DOHH2 (cell line): ENCODE results near the gene PARP8.

Experiments
- H3F3A ChIP-seq: fragments of 200-600 bp; sonication (generic), shearing (Covaris generic); 2 replicates; pipeline ENCODE4 v1.6.0; 2016; ENCODE audit warnings: antibody characterized with exemption, mild to moderate bottlenecking; ENCODE audit not compliant: control insufficient read depth, insufficient read depth
- H3K27ac ChIP-seq: fragments of 200-600 bp; sonication (generic); 2 replicates; pipeline ENCODE4 v1.5.1; 2014; ENCODE audit warnings: low read depth, mild to moderate bottlenecking, low read length, moderate library complexity
- H3K27me3 ChIP-seq: fragments of 200-600 bp; sonication (generic); 2 replicates; pipeline ENCODE4 v1.6.1; 2014; ENCODE audit warnings: mild to moderate bottlenecking, low read length, mixed read lengths; ENCODE audit not compliant: control insufficient read depth
- H3K36me3 ChIP-seq: fragments of 200-600 bp; sonication (generic); 2 replicates; pipeline ENCODE4 v1.6.1; 2014; ENCODE audit warnings: mild to moderate bottlenecking, low read length, moderate library complexity, mixed read lengths; ENCODE audit not compliant: control insufficient read depth
- H3K4me1 ChIP-seq: fragments of 200-600 bp; sonication (generic); 2 replicates; pipeline ENCODE4 v1.6.1; 2014; ENCODE audit warnings: mild to moderate bottlenecking, low read length, mixed read lengths; ENCODE audit not compliant: control insufficient read depth
- H3K4me2 ChIP-seq: fragments of 200-600 bp; sonication (generic); 2 replicates; pipeline ENCODE4 v1.6.0; 2014; ENCODE audit warnings: mild to moderate bottlenecking, low read length, moderate library complexity
- H3K4me3 ChIP-seq: fragments of 200-600 bp; sonication (generic); 2 replicates; pipeline ENCODE4 v1.5.1; 2014; ENCODE audit warnings: mild to moderate bottlenecking, low read length, mixed read lengths
- H3K79me2 ChIP-seq: fragments of 200-600 bp; sonication (generic); 2 replicates; pipeline ENCODE4 v1.6.1; 2014; ENCODE audit warnings: mild to moderate bottlenecking, low read length, mixed read lengths; ENCODE audit not compliant: control insufficient read depth
- H3K9me2 ChIP-seq: fragments of 200-600 bp; sonication (generic); replicated peaks from 2 replicates; pipeline ENCODE4 v1.6.1; 2014; ENCODE audit warnings: mild to moderate bottlenecking, low read length, mixed read lengths; ENCODE audit not compliant: control insufficient read depth
- H3K9me3 ChIP-seq: fragments of 200-600 bp; sonication (generic); 2 replicates; pipeline ENCODE4 v1.6.1; 2014; ENCODE audit warnings: antibody characterized with exemption, low read length, mixed read lengths; ENCODE audit not compliant: control insufficient read depth, insufficient read depth
- H4K20me1 ChIP-seq: fragments of 200-600 bp; sonication (generic); 2 replicates; pipeline ENCODE4 v1.6.0; 2014; ENCODE audit warnings: low read depth, mild to moderate bottlenecking, antibody characterized with exemption, low read length, moderate library complexity; ENCODE audit not compliant: control insufficient read depth, insufficient read depth
- CTCF ChIP-seq: fragments of 200-600 bp; sonication (generic); IDR thresholded peaks from one replicate; pipeline ENCODE4 v1.5.1; 2014; ENCODE audit warnings: antibody characterized with exemption, mild to moderate bottlenecking, low read depth, low read length; ENCODE audit not compliant: poor library complexity, severe bottlenecking
- EZH2phosphoT487 ChIP-seq: fragments of 200-600 bp; sonication (generic); IDR thresholded peaks from 2 replicates; pipeline ENCODE4 v1.6.1; 2017; ENCODE audit warnings: borderline replicate concordance, mild to moderate bottlenecking, antibody characterized with exemption, low read length, moderate library complexity, mixed read lengths

PARP8 gene

GRCh38 chr5:50875002-50875344 is 208.5 kb downstream of the PARP8 start:
- Histone ChIP-seq H3K9me3 (no peaks in the 10 kb centered on the region), H3K4me1 (peaks cover 11% of the 10 kb centered on the region), H3K27me3 (no peaks in the 10 kb centered on the region)

GRCh38 chr5:50878470-50878869 is 212.0 kb downstream of the PARP8 start:
- H3K9me3 ChIP-seq = no peaks in the 10 kb centered on the region
- no peak overlapping the region for H3K27ac ChIP-seq
- H3K4me1 ChIP-seq = peaks cover 10% of the 10 kb centered on the region
- H3K4me3 ChIP-seq = no peak overlapping the region
- H3K4me2 ChIP-seq = no peak overlapping the region
- no peaks in the 10 kb centered on the region for H3K9me2 ChIP-seq
- no peaks in the 10 kb centered on the region for H3K79me2 ChIP-seq
- no peak for TF ChIP-seq CTCF
- no peak for TF ChIP-seq EZH2phosphoT487
- H3K36me3 ChIP-seq = no peaks in the 10 kb centered on the region
- H4K20me1 ChIP-seq = no peaks in the 10 kb centered on the region
- H3K27me3 ChIP-seq = no peaks in the 10 kb centered on the region
- no peaks in the 10 kb centered on the region for H3F3A ChIP-seq

More at GRCh38 chr5:50875002-50875344, 208.5 kb downstream of the PARP8 start:
- no peak overlapping the region for H3K4me3 ChIP-seq
- no peaks in the 10 kb centered on the region; the same call in 1 of the 2 replicates for H3K9me2 ChIP-seq
- no peak overlapping the region for H3K4me2 ChIP-seq
- no peaks in the 10 kb centered on the region for H3F3A ChIP-seq
- no peaks in the 10 kb centered on the region for H4K20me1 ChIP-seq
- no peaks in the 10 kb centered on the region for H3K36me3 ChIP-seq
- no peak overlapping the region for H3K27ac ChIP-seq
- TF ChIP-seq CTCF (no peak), EZH2phosphoT487 (no peak)
- no peaks in the 10 kb centered on the region for H3K79me2 ChIP-seq

- no peaks in the 10 kb centered on the region for H4K20me1 ChIP-seq
- no peak overlapping the region for H3K27ac ChIP-seq
- no peak overlapping the region for H3K4me2 ChIP-seq
- no peaks in the 10 kb centered on the region for H3K9me3 ChIP-seq
- no peaks in the 10 kb centered on the region for H3K9me2 ChIP-seq
- H3K79me2 ChIP-seq = no peaks in the 10 kb centered on the region
- H3K27me3 ChIP-seq = no peaks in the 10 kb centered on the region
- H3K4me1 ChIP-seq = no peaks in the 10 kb centered on the region
- TF ChIP-seq EZH2phosphoT487 = no peak
- TF ChIP-seq CTCF = no peak
- no peaks in the 10 kb centered on the region for H3K36me3 ChIP-seq
- H3K4me3 ChIP-seq = no peak overlapping the region
- H3F3A ChIP-seq = no peaks in the 10 kb centered on the region
Measured at GRCh38 chr5:50881407-50881806, 215.0 kb downstream of the PARP8 start.
